ENCODE measurements around the gene LZTFL1.

LZTFL1 gene

GRCh38 chr3:45841757-45842491 is at the start of gene LZTFL1:
TSS of gene LZTFL1 (minus strand) at chr3:45842119. CDS start at chr3:45841991, 128 bp downstream.
- peak; percentile 88 for DNase-seq

GRCh38 chr3:45890405-45890804 is 48.5 kb upstream of the LZTFL1 start:
- no peak for DNase-seq

GRCh38 chr3:45889337-45889736 is 47.4 kb upstream of the LZTFL1 start:
- no peak for DNase-seq

GRCh38 chr3:45887759-45888511 is 46.0 kb upstream of the LZTFL1 start:
- DNase-seq = no peak

GRCh38 chr3:45887285-45887684 is 45.4 kb upstream of the LZTFL1 start:
- no peak for DNase-seq

GRCh38 chr3:45885979-45886705 is 44.2 kb upstream of the LZTFL1 start, which contains the start of gene CCR9:
TSS of gene CCR9 (plus strand) at chr3:45886543. CDS start at chr3:45894934, 8,391 bp downstream.
- DNase-seq = no peak

- no peak for DNase-seq
Observed at GRCh38 chr3:45884368-45885201, 42.7 kb upstream of the LZTFL1 start.

- no peak for DNase-seq
Observed at GRCh38 chr3:45881078-45882022, 39.4 kb upstream of the LZTFL1 start.

- no peak for DNase-seq
Observed at GRCh38 chr3:45880725-45881077, 38.8 kb upstream of the LZTFL1 start.

- no peak for DNase-seq
Observed at GRCh38 chr3:45878124-45878523, 36.2 kb upstream of the LZTFL1 start.

- no peak for DNase-seq
Observed at GRCh38 chr3:45874677-45875346, 32.9 kb upstream of the LZTFL1 start.

- no peak for DNase-seq
Observed at GRCh38 chr3:45873638-45874037, 31.7 kb upstream of the LZTFL1 start.

- no peak for DNase-seq
Observed at GRCh38 chr3:45873036-45873435, 31.1 kb upstream of the LZTFL1 start.

- no peak for DNase-seq
Observed at GRCh38 chr3:45872569-45872968, 30.6 kb upstream of the LZTFL1 start.

GRCh38 chr3:45871780-45872179 is 29.9 kb upstream of the LZTFL1 start:
- DNase-seq = no peak

- no peak for DNase-seq
Observed at GRCh38 chr3:45870099-45870498, 28.2 kb upstream of the LZTFL1 start.

- DNase-seq = no peak
Observed at GRCh38 chr3:45869638-45870037, 27.7 kb upstream of the LZTFL1 start.

GRCh38 chr3:45868650-45869049 is 26.7 kb upstream of the LZTFL1 start:
- no peak for DNase-seq

GRCh38 chr3:45868213-45868612 is 26.3 kb upstream of the LZTFL1 start:
- DNase-seq = no peak

- no peak for DNase-seq
Observed at GRCh38 chr3:45865563-45865962, 23.6 kb upstream of the LZTFL1 start.
